ENCODE results near the gene CD82.

CD82 gene, protein sequence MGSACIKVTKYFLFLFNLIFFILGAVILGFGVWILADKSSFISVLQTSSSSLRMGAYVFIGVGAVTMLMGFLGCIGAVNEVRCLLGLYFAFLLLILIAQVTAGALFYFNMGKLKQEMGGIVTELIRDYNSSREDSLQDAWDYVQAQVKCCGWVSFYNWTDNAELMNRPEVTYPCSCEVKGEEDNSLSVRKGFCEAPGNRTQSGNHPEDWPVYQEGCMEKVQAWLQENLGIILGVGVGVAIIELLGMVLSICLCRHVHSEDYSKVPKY

DNA sequence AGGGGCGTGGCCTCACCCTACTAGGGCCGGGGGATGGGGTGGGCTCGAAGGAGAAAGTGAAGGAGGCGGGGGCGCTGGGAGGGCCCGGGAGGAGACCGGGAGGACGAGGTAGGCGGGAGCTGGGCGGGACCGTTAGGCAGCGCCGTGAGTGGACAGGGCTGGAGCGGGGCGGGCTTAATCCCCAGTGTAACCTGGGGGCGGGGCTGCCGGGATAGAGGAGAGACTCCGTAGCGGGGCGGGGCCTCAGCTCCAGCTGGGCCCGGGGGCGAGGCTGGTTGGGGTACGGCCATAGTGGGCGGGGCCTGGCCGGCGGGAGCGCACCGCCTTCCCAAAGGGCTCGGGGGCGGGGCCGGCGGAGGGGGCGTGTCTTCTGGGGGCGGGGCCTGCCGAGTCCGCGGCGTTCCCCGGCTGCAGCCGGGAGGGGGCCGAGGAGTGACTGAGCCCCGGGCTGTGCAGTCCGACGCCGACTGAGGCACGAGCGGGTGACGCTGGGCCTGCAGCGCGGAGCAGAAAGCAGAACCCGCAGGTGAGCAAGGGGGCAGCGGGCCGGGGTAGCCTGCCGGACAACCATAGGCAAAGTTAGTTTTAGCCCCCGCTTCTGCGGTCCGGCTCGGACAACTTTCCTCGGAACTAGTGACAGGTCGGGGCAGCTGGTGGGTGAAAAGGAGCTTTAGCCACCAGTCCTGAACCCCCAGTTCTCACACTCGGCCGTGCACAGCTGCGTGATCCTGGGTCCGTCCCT, at the start of gene CD82:
Gene CD82, plus strand, starts transcription at position 453 of the 742 bp plus-strand sequence. CDS start 29,000 bp downstream, outside the sequence.
- peak; percentile 90 for DNase-seq (ENCODE audit: low read depth)
- peak within 1 kb of the TSS; percentile 58 for H3K4me3 ChIP-seq (ENCODE audit: control insufficient read depth, low read depth, low read length)
- TF ChIP-seq, protein P1, sequence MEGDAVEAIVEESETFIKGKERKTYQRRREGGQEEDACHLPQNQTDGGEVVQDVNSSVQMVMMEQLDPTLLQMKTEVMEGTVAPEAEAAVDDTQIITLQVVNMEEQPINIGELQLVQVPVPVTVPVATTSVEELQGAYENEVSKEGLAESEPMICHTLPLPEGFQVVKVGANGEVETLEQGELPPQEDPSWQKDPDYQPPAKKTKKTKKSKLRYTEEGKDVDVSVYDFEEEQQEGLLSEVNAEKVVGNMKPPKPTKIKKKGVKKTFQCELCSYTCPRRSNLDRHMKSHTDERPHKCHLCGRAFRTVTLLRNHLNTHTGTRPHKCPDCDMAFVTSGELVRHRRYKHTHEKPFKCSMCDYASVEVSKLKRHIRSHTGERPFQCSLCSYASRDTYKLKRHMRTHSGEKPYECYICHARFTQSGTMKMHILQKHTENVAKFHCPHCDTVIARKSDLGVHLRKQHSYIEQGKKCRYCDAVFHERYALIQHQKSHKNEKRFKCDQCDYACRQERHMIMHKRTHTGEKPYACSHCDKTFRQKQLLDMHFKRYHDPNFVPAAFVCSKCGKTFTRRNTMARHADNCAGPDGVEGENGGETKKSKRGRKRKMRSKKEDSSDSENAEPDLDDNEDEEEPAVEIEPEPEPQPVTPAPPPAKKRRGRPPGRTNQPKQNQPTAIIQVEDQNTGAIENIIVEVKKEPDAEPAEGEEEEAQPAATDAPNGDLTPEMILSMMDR (IDR thresholded peaks at IDR 0.05; ENCODE audit: control insufficient read depth, insufficient read depth, low read depth, low read length, missing control alignments), result no peak

DNA sequence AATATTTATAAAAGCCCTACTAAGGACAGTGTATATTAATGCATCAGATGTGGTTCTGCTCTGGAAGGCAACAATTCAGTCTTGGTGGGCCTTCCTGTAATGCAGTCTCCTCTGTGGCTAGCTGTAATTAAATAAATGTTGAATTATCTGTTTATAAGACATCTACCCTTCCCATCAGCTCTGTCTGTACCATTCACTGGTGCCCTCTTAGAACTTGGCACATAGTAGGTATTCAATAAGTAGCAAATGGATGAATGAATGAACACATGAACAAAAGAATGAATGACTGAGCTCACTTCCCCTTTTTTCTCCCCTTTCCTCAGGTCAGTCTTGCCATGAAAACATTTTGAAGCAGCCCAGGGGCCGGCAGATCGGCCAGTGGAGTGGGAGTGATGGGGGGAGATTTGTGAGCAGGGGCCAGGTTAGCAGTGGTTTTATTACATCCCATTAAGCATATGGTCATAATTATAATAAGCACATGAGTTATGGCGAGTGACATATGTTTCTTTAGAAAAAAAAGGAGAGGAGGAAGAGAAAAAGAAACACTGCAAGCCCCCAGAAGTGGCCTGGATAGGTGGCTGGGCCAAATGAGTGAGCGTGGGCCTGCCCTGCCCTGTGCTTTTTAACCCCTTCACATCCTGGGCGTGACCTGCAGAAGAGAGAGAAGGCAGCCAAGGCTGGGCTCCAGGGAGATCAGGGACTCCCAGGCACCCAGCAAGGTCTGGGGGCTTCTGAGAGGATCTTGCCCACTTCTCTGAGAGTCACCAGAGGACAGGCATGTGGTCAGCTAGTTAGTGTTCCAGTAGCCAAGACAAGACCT, 48.6 kb upstream of the CD82 start:
- DNase-seq (ENCODE audit: low read depth), result no peak
- TF ChIP-seq, protein P1 (IDR thresholded peaks at IDR 0.05; ENCODE audit: control insufficient read depth, insufficient read depth, low read depth, low read length, missing control alignments), result no peak
- no peak overlapping the region for H3K4me3 ChIP-seq (ENCODE audit: control insufficient read depth, low read depth, low read length)

- H3K4me3 ChIP-seq (ENCODE audit: control insufficient read depth, low read depth, low read length), result no peak overlapping the region
- DNase-seq (ENCODE audit: low read depth), result no peak
- TF ChIP-seq, protein P1 (IDR thresholded peaks at IDR 0.05; ENCODE audit: control insufficient read depth, insufficient read depth, low read depth, low read length, missing control alignments), result no peak
Measured at GRCh38 chr11:44517541-44517940, 47.9 kb upstream of the CD82 start.

- no peak for DNase-seq (ENCODE audit: low read depth)
- TF ChIP-seq, protein P1 (IDR thresholded peaks at IDR 0.05; ENCODE audit: control insufficient read depth, insufficient read depth, low read depth, low read length, missing control alignments), result no peak
- no peak overlapping the region for H3K4me3 ChIP-seq (ENCODE audit: control insufficient read depth, low read depth, low read length)
Measured at GRCh38 chr11:44518968-44519550, 46.4 kb upstream of the CD82 start.

- TF ChIP-seq, protein P1 (IDR thresholded peaks at IDR 0.05; ENCODE audit: control insufficient read depth, insufficient read depth, low read depth, low read length, missing control alignments), result no peak
- DNase-seq (ENCODE audit: low read depth), result no peak
- no peak overlapping the region for H3K4me3 ChIP-seq (ENCODE audit: control insufficient read depth, low read depth, low read length)
Measured at GRCh38 chr11:44519989-44520737, 45.3 kb upstream of the CD82 start.
